Neutrophil (primary cell): ENCODE results near the gene PAK1.

Experiments used
- H3K27ac ChIP-seq: fragments of 200-600 bp; sonication (generic); 2 replicates; pipeline ENCODE4 v1.5.1; 2016; ENCODE audit warnings: mild to moderate bottlenecking, moderate library complexity
- H3K27me3 ChIP-seq: fragments of 200-600 bp; sonication (generic); 2 replicates; pipeline ENCODE4 v1.6.0; 2016; ENCODE audit warnings: mild to moderate bottlenecking
- H3K36me3 ChIP-seq: fragments of 200-600 bp; sonication (generic); 2 replicates; pipeline ENCODE4 v1.5.1; 2017
- H3K4me1 ChIP-seq, 2 experiments: fragments of 200-600 bp in 1 of 2; sonication (generic) in 1 of 2; 1 replicate in 1 of 2; 2 replicates in 1 of 2; pipeline versions ENCODE4 v1.5.1 to v1.6.1; 2013 to 2016; ENCODE audit warnings: low read depth in 1 of 2, low read length in 1 of 2, mild to moderate bottlenecking in 1 of 2, moderate library complexity in 1 of 2; ENCODE audit not compliant: control insufficient read depth in 1 of 2, insufficient read depth in 1 of 2
- H3K4me3 ChIP-seq, 2 experiments: fragments of 200-600 bp in 1 of 2; sonication (generic) in 1 of 2; 1 replicate in 1 of 2; 2 replicates in 1 of 2; pipeline ENCODE4 v1.5.1; 2013 to 2016; ENCODE audit warnings: low read depth in 1 of 2, low read length in 1 of 2, mild to moderate bottlenecking in 1 of 2, moderate library complexity in 1 of 2
- H3K9me3 ChIP-seq: fragments of 200-600 bp; sonication (generic); 2 replicates; pipeline ENCODE4 v1.5.1; 2016
- TF ChIP-seq, protein P1 (sequence below): fragments of 200-600 bp; sonication (generic); IDR thresholded peaks from 2 replicates; pipeline ENCODE4 v1.5.1; 2016; ENCODE audit warnings: antibody characterized with exemption

Gene PAK1

DNA sequence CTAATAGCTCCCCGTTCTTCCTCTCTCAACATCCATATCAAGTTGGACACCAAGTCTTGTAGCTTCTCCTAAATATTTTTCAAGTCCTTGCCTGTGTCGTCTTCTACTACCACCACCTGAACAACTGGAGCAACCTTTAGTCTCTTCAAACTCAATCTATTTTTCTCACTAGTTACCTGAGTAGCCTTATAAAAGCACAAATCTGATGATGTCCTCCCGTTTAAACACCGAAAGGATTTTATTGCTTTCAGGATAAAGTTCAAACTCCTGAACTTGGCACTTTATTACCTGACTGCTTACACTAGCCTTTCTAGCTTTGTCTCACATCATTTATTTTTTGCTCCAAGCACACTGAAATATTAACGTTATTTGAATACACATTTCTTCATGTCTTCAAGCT lies 1.3 kb upstream of the PAK1 start:
- no peaks in the 10 kb centered on the region for H3K36me3 ChIP-seq
- H3K27me3 ChIP-seq: no peaks in the 10 kb centered on the region
- H3K9me3 ChIP-seq: no peaks in the 10 kb centered on the region
- H3K27ac ChIP-seq: peak overlapping the region; percentile 96
- TF ChIP-seq, protein P1, sequence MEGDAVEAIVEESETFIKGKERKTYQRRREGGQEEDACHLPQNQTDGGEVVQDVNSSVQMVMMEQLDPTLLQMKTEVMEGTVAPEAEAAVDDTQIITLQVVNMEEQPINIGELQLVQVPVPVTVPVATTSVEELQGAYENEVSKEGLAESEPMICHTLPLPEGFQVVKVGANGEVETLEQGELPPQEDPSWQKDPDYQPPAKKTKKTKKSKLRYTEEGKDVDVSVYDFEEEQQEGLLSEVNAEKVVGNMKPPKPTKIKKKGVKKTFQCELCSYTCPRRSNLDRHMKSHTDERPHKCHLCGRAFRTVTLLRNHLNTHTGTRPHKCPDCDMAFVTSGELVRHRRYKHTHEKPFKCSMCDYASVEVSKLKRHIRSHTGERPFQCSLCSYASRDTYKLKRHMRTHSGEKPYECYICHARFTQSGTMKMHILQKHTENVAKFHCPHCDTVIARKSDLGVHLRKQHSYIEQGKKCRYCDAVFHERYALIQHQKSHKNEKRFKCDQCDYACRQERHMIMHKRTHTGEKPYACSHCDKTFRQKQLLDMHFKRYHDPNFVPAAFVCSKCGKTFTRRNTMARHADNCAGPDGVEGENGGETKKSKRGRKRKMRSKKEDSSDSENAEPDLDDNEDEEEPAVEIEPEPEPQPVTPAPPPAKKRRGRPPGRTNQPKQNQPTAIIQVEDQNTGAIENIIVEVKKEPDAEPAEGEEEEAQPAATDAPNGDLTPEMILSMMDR: no peak
- H3K4me3 ChIP-seq: no peak overlapping the region
- peaks cover 43 to 63% of the 10 kb centered on the region in 2 experiments for H3K4me1 ChIP-seq

DNA sequence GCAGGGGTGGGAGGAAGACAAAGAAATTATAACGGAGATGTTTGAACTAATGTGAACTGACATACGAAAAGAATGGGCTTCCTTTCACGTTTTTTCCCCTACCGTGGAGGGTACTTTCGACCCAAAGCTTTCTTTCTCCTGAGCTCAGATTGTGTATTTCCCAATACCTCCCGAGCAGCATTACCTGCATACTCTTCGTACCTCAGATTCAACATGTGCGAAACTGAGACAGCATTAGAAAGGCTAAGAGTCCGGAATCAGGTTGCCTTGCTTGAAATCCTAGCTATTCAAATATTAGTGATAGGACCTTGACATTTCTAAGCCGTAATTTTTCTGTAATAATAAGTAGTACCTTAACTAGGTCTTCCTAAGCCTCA lies 778 bp upstream of the PAK1 start:
- H3K4me3 ChIP-seq: peak overlapping the region; percentile 67 to 95
- H3K4me1 ChIP-seq: peaks cover 38 to 61% of the 10 kb centered on the region in 2 experiments
- H3K36me3 ChIP-seq: no peaks in the 10 kb centered on the region
- no peaks in the 10 kb centered on the region for H3K27me3 ChIP-seq
- peak overlapping the region; percentile 96 for H3K27ac ChIP-seq
- H3K9me3 ChIP-seq: no peaks in the 10 kb centered on the region
- TF ChIP-seq, protein P1: no peak

DNA sequence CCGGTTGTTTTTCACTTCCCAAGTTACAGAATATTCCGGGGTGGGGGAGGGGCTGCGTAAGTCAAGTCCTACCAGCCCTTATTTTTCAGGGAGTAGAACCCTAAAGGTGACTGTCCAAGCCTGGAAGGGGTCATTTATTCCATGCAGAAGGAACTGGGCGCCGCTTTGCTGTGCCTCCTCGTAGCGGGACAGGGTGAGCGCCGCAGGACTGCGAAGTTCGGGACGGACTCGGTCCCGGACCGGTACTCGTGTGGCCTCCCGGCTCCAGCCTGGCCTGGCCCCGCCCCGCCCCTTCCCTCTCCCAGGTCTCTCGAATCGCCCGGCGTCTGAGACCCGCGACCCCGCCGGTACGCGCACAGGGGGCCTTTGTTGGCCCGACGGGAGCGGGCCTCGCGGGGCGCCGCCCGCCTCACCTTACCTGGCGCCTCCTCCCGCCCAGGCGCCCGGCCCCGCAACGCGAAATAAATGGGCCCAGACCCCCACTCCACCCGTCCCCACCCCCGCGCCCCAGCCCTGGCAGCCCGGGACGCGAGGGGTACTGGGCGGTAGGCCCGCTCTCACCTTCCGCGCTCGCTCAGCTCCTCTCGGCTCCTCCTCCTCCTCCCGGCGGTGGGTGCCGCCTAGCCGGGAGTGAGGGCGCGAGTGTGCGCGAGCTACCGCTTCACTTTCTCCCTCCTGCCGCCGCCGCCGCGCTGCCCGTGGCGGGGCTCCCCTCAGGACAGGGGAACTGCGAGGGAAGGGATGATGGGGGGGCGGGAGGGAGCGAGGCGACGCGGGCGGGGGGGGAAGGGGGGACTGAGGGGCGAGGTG lies 698 bp downstream of the PAK1 start:
- Histone ChIP-seq H3K36me3 (no peaks in the 10 kb centered on the region), H3K27me3 (no peaks in the 10 kb centered on the region), H3K4me3 (peak overlapping the region; percentile 67 to 95), H3K4me1 (peaks cover 29 to 54% of the 10 kb centered on the region in 2 experiments), H3K27ac (peak overlapping the region; percentile 96), H3K9me3 (no peaks in the 10 kb centered on the region)
- TF ChIP-seq, protein P1: no peak

DNA sequence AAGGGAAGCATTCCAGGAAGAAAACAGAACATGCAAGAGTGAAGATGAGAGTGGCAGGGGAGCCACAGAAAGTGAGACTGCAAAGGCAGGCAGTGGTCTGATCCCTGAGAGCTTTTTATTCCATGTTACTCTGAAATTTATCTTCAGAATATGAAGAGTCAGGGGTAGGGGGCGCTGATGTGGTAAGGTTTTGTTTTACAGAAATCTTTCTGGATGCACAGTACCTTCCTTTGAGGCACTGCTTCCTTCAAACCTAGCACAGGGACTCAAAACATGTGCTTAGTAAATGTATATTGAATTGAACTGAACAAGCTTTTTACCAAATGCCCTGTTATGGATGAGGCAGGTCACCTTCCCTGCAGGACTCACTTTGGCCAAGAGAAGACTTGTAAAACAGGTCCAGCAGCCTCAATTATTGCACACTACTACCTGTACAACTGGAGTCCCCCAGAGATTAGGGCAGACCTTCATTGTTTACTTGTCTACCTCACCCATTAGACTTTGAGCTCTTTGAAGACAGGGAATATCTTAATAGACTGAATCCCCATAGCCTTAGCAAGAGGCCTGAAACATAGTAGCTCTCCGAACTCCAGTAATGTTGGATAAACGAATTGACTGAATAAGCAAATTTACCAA lies 2.2 kb downstream of the PAK1 start:
- no peaks in the 10 kb centered on the region for H3K36me3 ChIP-seq
- peak overlapping the region; percentile 96 for H3K27ac ChIP-seq
- TF ChIP-seq, protein P1: no peak
- no peaks in the 10 kb centered on the region for H3K27me3 ChIP-seq
- H3K9me3 ChIP-seq: no peaks in the 10 kb centered on the region
- H3K4me3 ChIP-seq: no peak overlapping the region
- peaks cover 29 to 59% of the 10 kb centered on the region in 2 experiments for H3K4me1 ChIP-seq

DNA sequence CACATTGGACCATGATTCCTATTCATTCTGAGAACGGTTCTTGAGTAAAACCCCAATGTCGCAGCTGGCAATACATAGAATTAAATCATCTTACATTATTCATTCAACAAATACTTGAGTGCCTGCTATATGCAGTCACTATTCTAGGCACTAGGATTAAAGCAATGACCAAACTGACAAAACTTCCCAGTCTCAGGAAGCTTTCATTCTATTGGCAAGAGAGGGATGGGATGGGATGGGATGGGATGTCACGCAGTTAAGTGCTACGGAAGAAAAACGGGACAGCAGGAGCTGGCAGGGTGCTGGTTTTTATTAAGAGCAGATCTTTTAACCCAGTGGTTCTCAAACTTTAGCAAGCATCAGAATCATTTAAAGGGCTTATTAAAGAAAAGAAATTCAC lies 2.9 kb downstream of the PAK1 start:
- H3K27ac ChIP-seq: no peak overlapping the region
- peaks cover 25 to 56% of the 10 kb centered on the region in 2 experiments for H3K4me1 ChIP-seq
- TF ChIP-seq, protein P1: no peak
- no peaks in the 10 kb centered on the region for H3K27me3 ChIP-seq
- no peak overlapping the region for H3K4me3 ChIP-seq
- no peaks in the 10 kb centered on the region for H3K9me3 ChIP-seq
- H3K36me3 ChIP-seq: no peaks in the 10 kb centered on the region
